Mesodermal cell (in vitro differentiated cells): ENCODE data around the gene CEP170B.
"Not testable (repeated sequence)": the region's sequence is repeated elsewhere in the genome, so short reads cannot be mapped to it uniquely, and the experiment has no call there.

Source experiments
- H3K27ac ChIP-seq: 2 replicates; pipeline ENCODE4 v1.7.0; 2013; ENCODE audit warnings: mild to moderate bottlenecking, low read depth, low read length, moderate library complexity; ENCODE audit not compliant: severe bottlenecking
- H3K36me3 ChIP-seq: 2 replicates; pipeline ENCODE4 v1.7.1; 2013; ENCODE audit warnings: mild to moderate bottlenecking, low read length, moderate library complexity; ENCODE audit not compliant: control insufficient read depth, insufficient read depth
- H3K4me1 ChIP-seq: one replicate; pipeline ENCODE4 v1.7.1; 2013; ENCODE audit warnings: mild to moderate bottlenecking, low read length; ENCODE audit not compliant: insufficient read depth, control insufficient read depth, poor library complexity, severe bottlenecking
- H3K4me3 ChIP-seq: 2 replicates; pipeline ENCODE4 v1.7.0; 2013; ENCODE audit warnings: low read length, control low read depth, mild to moderate bottlenecking; ENCODE audit not compliant: insufficient read depth, poor library complexity, severe bottlenecking; ENCODE audit errors: extremely low read depth
- H3K9me3 ChIP-seq: 2 replicates; pipeline ENCODE4 v1.7.1; 2013; ENCODE audit warnings: mild to moderate bottlenecking, low read length, moderate library complexity; ENCODE audit not compliant: control insufficient read depth
- WGBS, 2 experiments: methylation state at CpG; one replicate each; pipeline ENCODE4 v1.1.5; 2013; ENCODE audit warnings: missing lambda C conversion rate in 2 of 2; ENCODE audit not compliant: insufficient coverage in 2 of 2; 5-methylcytosine and 5-hydroxymethylcytosine counted together

The CEP170B gene

DNA sequence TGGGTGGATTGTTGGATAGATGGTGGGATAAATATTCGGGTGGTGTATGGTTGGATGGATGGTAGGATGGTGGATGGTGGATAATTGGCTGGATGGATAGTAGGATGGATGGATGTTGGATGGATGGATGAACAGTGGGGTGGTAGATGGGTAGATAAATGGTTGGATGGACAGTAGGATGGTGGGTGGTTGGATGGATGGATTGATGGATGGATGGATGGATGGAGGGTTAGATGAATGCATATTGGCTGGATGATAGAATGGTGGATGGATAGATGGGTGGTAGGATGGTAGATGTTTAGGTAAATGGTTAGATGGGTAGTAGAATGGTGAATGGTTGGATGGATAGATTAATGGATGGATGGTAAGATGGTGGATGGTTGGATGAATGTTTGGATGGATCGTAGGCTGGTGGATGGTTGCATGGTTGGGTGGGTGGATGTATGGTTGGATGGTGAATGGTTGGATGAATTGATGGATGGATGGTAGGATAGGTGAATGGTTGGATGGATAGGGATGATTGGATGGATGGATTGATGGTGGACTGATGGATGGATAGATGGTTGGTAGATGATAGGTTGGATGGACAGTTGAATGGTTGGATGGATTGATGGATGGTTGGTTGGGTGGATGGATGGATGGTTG, 40.6 kb upstream of the CEP170B start:
- Histone ChIP-seq H3K36me3 (no peaks in the 10 kb centered on the region), H3K4me1 (peaks cover 7% of the 10 kb centered on the region), H3K4me3 (no peak overlapping the region), H3K27ac (no peak overlapping the region), H3K9me3 (peaks cover 7% of the 10 kb centered on the region)
- 93 to 96% methylated on average over 2 of the region's 2 CpGs for WGBS, 2 experiments

DNA sequence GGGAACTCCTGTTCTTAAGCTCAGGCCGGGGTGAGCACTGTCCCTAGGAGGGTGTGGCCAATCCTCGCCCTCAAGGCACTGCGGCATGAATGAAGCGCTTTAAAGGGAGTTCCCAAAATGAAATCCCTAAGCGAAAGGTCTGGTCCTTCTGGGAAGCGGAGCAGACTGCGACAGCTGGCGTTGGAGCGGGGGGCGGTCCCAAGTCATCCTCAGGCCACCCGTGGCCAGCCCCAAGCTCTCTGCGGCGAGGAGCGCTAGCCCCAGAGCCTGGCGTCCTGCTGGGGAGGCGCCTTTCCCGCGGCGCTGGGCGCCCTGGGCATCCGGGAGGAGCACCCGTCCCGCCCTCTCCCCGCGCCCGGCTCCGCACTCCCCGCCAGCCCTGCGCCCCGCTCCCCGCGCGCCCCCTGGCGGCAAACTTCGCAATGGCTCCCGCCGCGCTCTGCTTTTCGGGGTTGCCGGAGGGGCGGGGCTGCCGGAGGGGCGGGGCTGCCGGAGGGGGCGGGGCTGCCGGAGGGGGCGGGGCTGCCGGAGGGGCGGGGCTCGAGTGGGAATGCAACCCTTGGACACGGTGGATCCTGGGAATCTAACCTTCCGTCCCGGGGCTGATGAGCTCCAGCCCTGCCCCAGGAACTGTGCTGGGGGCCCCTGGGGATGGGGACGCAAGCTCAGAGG, 38.7 kb upstream of the CEP170B start:
- Histone ChIP-seq H3K9me3 (peaks cover 7% of the 10 kb centered on the region), H3K4me3 (peak overlapping the region; percentile 48), H3K4me1 (peaks cover 4% of the 10 kb centered on the region), H3K36me3 (no peaks in the 10 kb centered on the region), H3K27ac (no peak overlapping the region)
- 0% methylated on average over 23 to 27 of the region's 54 CpGs for WGBS, 2 experiments

DNA sequence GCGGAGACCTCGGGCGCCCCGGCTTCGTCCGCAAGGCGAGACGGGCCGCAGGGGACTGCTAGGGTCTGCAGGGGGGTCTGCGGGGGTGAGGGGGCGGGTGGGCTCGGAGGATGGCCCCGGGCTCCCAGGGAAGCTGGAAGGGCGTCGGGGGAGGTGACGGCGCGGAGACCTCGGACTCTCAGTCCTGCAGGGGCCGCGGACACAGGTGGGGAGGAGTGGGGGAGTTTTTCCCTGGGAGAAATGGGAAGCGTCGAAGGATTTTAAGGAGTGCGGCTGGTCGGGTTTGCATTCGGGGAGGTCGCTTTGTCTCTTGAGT, 38.2 kb upstream of the CEP170B start:
- peaks cover 7% of the 10 kb centered on the region for H3K9me3 ChIP-seq
- peak overlapping the region; percentile 48 for H3K4me3 ChIP-seq
- no peaks in the 10 kb centered on the region for H3K36me3 ChIP-seq
- WGBS, 2 experiments, result 0 to 4% methylated on average over 13 to 20 of the region's 27 CpGs
- no peak overlapping the region for H3K27ac ChIP-seq
- no peaks in the 10 kb centered on the region for H3K4me1 ChIP-seq

DNA sequence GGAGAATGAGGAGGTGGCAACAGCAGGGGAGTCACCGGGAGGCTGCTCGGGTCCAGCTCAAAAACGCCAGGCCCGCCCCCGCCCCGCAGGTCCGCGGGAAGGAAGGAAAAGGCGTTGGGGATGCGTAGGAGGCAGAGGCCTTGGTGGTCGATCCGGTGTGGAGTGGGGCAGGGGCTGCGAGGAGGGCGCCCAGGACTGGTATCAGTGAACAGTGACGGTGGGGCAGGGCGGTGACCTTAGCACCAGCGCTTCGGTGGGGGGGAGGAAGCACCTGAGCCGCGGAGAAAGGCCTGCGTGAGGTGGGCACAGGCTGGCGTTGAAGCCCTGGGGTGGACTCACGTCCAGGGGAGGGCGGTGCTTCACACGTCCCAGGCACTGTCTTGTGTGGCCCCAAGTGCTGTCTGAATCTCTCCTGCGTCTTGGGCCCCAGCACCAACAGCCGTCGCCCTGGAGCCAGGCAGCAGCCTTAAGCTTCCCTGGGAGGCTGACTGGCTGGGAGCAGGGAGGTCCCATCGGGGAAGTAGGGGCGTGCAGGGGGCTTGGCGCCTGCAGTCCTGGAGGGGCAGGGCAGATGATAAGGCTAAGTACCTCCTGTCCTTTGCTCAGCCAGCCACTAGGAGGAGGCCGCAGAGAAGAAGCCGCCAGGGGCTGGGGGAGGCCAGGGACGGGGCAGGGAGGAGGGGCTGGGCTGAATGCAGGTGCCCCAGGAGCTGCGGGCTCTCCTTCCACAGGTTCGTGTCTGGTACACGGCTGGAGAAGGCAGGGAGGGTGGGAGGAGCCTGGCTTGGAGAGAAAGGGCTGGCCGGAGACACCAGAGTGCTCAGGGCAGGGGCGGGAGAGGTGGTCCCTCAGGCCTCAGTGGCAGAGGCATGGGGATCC, 37.7 kb upstream of the CEP170B start:
- Histone ChIP-seq H3K27ac (peak overlapping the region; percentile 6), H3K4me1 (no peaks in the 10 kb centered on the region), H3K4me3 (peak overlapping the region; percentile 48), H3K36me3 (no peaks in the 10 kb centered on the region), H3K9me3 (peaks cover 7% of the 10 kb centered on the region)
- WGBS, 2 experiments, result 4 to 6% methylated on average over 34 to 39 of the region's 39 CpGs

DNA sequence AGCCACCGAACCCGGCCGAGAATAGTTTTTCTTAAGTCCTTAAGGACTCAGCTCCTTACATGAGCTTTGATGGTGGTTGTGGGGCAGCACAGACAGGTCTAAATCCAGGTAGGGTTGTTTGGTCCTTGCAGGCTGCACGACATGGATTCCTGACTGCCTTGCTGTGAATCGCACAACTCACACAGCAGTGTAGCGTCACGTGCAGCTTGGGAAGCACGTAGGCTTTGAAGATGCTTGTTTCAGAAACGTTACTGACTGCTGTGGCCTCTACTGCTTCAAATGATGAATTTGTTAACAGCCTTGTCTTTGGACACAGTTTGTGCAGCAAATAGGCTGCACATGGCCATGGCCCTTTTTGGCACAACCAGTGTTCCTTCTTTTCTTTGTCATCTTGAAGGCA, 34.3 kb upstream of the CEP170B start:
- Histone ChIP-seq H3K27ac (no peak overlapping the region), H3K9me3 (no peaks in the 10 kb centered on the region), H3K4me3 (no peak overlapping the region), H3K36me3 (no peaks in the 10 kb centered on the region), H3K4me1 (no peaks in the 10 kb centered on the region)
- WGBS, 2 experiments, result 81 to 85% methylated on average over 9 of the region's 9 CpGs

DNA sequence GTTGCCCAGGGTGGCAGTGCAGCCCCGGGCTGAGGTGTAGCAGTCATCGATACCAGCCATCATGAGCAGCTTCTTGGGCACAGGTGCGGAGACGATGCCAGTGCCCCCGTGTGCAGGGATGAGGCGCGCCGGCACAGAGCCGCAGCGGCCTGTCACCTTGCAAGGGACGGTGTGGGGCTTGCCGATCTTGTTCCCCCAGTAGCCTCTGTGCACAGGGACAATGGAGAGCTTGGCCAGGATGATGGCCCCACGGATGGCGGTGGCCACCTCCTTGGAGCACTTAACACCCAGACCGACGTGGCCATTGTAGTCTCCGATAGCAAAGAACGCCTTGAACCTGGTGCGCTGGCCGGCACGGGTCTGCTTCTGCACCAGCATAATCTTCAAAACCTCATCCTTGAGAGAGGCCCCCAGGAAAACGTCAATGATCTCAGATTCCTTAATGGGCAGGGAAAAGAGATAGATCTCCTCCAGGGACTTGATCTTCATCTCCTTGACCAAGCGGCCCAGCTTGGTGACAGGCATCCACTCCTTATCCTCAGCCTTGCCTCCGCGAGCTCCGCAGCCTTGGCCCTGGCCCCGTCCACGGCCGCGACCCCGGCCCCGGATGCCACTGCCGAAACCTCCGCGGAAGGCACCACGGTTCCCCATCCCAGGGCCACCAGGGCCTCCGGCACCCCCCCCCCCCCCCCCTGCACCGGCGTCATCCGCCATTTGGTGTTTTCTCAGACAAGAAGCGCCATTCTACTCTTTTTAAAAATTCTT, 28.7 kb upstream of the CEP170B start:
- 93% methylated on average over 18 of the region's 41 CpGs; no CpG with 5 or more reads in 1 of the 2 experiments for WGBS, 2 experiments
- H3K36me3 ChIP-seq, H3K4me1 ChIP-seq, H3K4me3 ChIP-seq, H3K9me3 ChIP-seq, H3K27ac ChIP-seq: not testable (repeated sequence)

DNA sequence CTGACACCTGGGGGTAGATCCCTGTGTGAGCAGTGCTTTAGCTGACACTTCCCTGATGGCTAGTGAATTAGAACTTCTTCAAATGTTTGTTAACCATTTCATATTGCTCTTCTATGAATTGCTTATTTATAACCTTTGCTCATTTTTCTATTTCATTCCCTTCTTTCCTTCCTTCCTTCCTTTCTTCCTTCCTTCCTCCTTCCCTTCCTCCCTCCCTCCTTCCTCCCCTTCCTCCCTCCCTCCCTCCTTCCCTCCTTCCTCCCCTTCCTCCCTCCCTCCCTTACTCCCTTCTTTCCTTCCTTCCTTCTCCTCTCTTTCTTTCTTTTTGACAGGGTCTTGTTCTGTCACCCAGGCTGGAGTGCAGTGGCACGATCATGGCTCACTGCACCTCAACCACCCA, 23.3 kb upstream of the CEP170B start:
- 86 to 100% methylated on average over 1 of the region's 1 CpG for WGBS, 2 experiments
- peaks cover 7% of the 10 kb centered on the region for H3K4me1 ChIP-seq
- H3K9me3 ChIP-seq, result no peaks in the 10 kb centered on the region
- no peak overlapping the region for H3K4me3 ChIP-seq
- H3K36me3 ChIP-seq, result no peaks in the 10 kb centered on the region
- H3K27ac ChIP-seq, result no peak overlapping the region

DNA sequence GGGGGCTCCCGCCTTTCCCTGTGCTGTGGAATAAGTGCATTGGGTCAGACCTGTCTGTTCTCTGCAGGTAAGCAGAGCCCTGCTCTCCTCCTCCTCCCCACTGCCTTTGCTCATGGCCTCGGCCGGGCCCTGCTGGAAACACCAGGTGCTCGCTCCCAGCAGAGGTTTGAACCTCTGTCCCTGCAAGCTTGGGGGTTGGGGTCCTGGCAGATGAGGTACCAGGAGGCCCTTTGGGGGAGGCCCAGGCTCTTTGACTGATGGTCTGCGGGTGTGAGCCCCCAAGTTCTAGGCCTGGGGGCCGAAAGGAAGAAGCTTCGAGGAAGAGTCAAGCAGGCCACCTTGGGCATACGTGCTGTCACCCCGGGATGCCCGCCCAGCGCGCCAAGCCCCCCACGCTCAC, 22.1 kb upstream of the CEP170B start:
- Histone ChIP-seq H3K4me3 (no peak overlapping the region), H3K4me1 (peaks cover 7% of the 10 kb centered on the region)
- 50 to 59% methylated on average over 10 of the region's 13 CpGs for WGBS, 2 experiments

DNA sequence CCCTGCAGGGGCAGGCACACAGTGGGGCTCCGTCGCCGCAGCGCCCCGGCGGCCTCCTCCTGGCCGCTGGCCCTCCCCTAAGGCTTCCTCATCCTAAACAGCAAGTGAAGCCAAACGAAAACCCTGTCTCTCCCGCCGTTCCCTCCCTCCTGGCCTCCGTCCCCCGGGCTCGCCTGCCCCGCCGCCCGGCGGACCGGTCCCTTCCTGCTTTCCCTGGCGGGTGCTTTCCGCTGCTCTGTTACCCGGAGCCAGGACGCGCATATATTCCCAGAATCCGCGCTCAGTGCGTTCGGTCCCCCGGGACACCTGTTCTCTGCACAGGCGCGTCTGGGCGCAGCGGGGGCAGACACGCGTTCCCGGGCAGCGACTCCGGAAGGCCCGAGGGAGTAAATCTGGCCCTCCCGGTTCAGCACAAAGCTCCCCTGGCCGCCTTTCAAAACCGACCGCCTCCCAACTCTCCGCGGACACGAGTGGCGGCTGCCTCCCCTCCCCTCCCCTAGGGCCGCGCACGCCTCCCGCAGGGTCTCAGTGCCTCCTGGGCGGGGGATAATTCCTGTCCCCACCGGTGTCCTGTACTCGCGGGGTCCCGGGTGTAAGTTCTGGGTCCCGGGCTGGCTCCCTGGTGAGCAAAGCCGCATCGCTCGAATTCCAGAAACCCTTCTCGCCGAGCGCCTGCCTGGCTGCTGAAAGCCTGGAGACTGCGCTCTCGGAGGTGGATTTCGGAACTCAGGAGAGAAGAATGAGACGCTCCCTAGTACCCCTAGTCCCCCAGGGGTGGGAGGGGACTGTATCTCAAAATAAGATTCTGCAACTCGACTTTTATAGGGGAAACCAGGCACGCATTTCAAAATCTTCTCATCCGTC, 21.4 kb upstream of the CEP170B start:
- Histone ChIP-seq H3K36me3 (no peaks in the 10 kb centered on the region), H3K27ac (no peak overlapping the region), H3K9me3 (no peaks in the 10 kb centered on the region), H3K4me1 (peaks cover 7% of the 10 kb centered on the region), H3K4me3 (peak overlapping the region; percentile 28)
- WGBS, 2 experiments, result 4 to 5% methylated on average over 47 to 56 of the region's 69 CpGs

More for the DNA sequence above, 22.1 kb upstream of the CEP170B start:
- Histone ChIP-seq H3K9me3 (no peaks in the 10 kb centered on the region), H3K27ac (no peak overlapping the region), H3K36me3 (no peaks in the 10 kb centered on the region)
